Measurements from ENCODE around the gene SORCS3.

SORCS3 gene

GRCh38 chr10:104937567-104937966 lies 296.5 kb downstream of the SORCS3 start:
- Histone ChIP-seq H3K27me3 (no peaks in the 10 kb centered on the region), H3K9me3 (no peaks in the 10 kb centered on the region), H3K4me3 (no peak overlapping the region), H3K4me2 (no peak overlapping the region), H4K20me1 (no peaks in the 10 kb centered on the region), H3K36me3 (no peaks in the 10 kb centered on the region), H3K4me1 (no peaks in the 10 kb centered on the region), H3K27ac (no peak overlapping the region), H3K9ac (no peak overlapping the region)
- no peak for TF ChIP-seq Cebpa-rat (IDR thresholded peaks at IDR 0.05)

- Histone ChIP-seq H3K9ac (no peak overlapping the region), H3K4me2 (no peak overlapping the region)
- no peak for TF ChIP-seq Cebpa-rat (IDR thresholded peaks at IDR 0.05)
Observed at GRCh38 chr10:104938031-104938430, 296.9 kb downstream of the SORCS3 start.

GRCh38 chr10:104941662-104942061 lies 300.6 kb downstream of the SORCS3 start:
- Histone ChIP-seq H3K36me3 (no peaks in the 10 kb centered on the region), H4K20me1 (no peaks in the 10 kb centered on the region), H3K27me3 (no peaks in the 10 kb centered on the region), H3K4me2 (no peak overlapping the region), H3K9ac (no peak overlapping the region), H3K9me3 (no peaks in the 10 kb centered on the region), H3K4me1 (no peaks in the 10 kb centered on the region), H3K27ac (no peak overlapping the region), H3K4me3 (no peak overlapping the region)
- TF ChIP-seq Cebpa-rat (IDR thresholded peaks at IDR 0.05) = no peak

More at GRCh38 chr10:104938031-104938430, 296.9 kb downstream of the SORCS3 start:
- Histone ChIP-seq H3K9me3 (no peaks in the 10 kb centered on the region), H3K4me3 (no peak overlapping the region), H3K36me3 (no peaks in the 10 kb centered on the region), H3K27ac (no peak overlapping the region), H4K20me1 (no peaks in the 10 kb centered on the region), H3K4me1 (no peaks in the 10 kb centered on the region), H3K27me3 (no peaks in the 10 kb centered on the region)

GRCh38 chr10:104947314-104947713 lies 306.2 kb downstream of the SORCS3 start:
- no peaks in the 10 kb centered on the region for H3K36me3 ChIP-seq
- no peak for TF ChIP-seq Cebpa-rat (IDR thresholded peaks at IDR 0.05)
- H3K9me3 ChIP-seq = no peaks in the 10 kb centered on the region
- no peak overlapping the region for H3K4me2 ChIP-seq
- no peak overlapping the region for H3K9ac ChIP-seq
- H3K27me3 ChIP-seq = no peaks in the 10 kb centered on the region
- no peak overlapping the region for H3K27ac ChIP-seq
- H4K20me1 ChIP-seq = no peaks in the 10 kb centered on the region
- H3K4me3 ChIP-seq = no peak overlapping the region
- no peaks in the 10 kb centered on the region for H3K4me1 ChIP-seq

GRCh38 chr10:104957178-104957841 lies 316.2 kb downstream of the SORCS3 start:
- no peak overlapping the region for H3K9ac ChIP-seq
- H3K4me3 ChIP-seq = no peak overlapping the region
- H3K4me1 ChIP-seq = no peaks in the 10 kb centered on the region
- H4K20me1 ChIP-seq = no peaks in the 10 kb centered on the region
- TF ChIP-seq Cebpa-rat (IDR thresholded peaks at IDR 0.05) = no peak
- H3K9me3 ChIP-seq = no peaks in the 10 kb centered on the region
- no peaks in the 10 kb centered on the region for H3K36me3 ChIP-seq
- H3K4me2 ChIP-seq = no peak overlapping the region
- H3K27ac ChIP-seq = no peak overlapping the region
- no peaks in the 10 kb centered on the region for H3K27me3 ChIP-seq

GRCh38 chr10:104966563-104967297 lies 325.6 kb downstream of the SORCS3 start:
- H3K27me3 ChIP-seq = no peaks in the 10 kb centered on the region
- H3K4me3 ChIP-seq = no peak overlapping the region
- no peaks in the 10 kb centered on the region for H3K9me3 ChIP-seq
- H3K4me2 ChIP-seq = no peak overlapping the region
- no peaks in the 10 kb centered on the region for H3K36me3 ChIP-seq
- H3K27ac ChIP-seq = no peak overlapping the region
- no peaks in the 10 kb centered on the region for H3K4me1 ChIP-seq
- no peak overlapping the region for H3K9ac ChIP-seq
- no peak for TF ChIP-seq Cebpa-rat (IDR thresholded peaks at IDR 0.05)
- H4K20me1 ChIP-seq = no peaks in the 10 kb centered on the region

GRCh38 chr10:104980368-104980767 lies 339.3 kb downstream of the SORCS3 start:
- no peak for TF ChIP-seq Cebpa-rat (IDR thresholded peaks at IDR 0.05)
- Histone ChIP-seq H4K20me1 (no peaks in the 10 kb centered on the region), H3K4me1 (no peaks in the 10 kb centered on the region), H3K4me3 (no peak overlapping the region), H3K27me3 (no peaks in the 10 kb centered on the region), H3K9ac (no peak overlapping the region), H3K36me3 (no peaks in the 10 kb centered on the region), H3K4me2 (no peak overlapping the region), H3K9me3 (no peaks in the 10 kb centered on the region), H3K27ac (no peak overlapping the region)

- no peak overlapping the region for H3K4me3 ChIP-seq
- no peak overlapping the region for H3K27ac ChIP-seq
- no peak overlapping the region for H3K4me2 ChIP-seq
- H3K9me3 ChIP-seq = peaks cover 4% of the 10 kb centered on the region; the same call in 1 of the 2 replicates
- no peaks in the 10 kb centered on the region for H3K4me1 ChIP-seq
- TF ChIP-seq Cebpa-rat (IDR thresholded peaks at IDR 0.05) = no peak
- no peaks in the 10 kb centered on the region for H3K27me3 ChIP-seq
- H3K9ac ChIP-seq = no peak overlapping the region
- H3K36me3 ChIP-seq = no peaks in the 10 kb centered on the region
- H4K20me1 ChIP-seq = no peaks in the 10 kb centered on the region
Observed at GRCh38 chr10:104981995-104982394, 340.9 kb downstream of the SORCS3 start.

GRCh38 chr10:104988686-104989085 lies 347.6 kb downstream of the SORCS3 start:
- no peak overlapping the region for H3K4me2 ChIP-seq
- no peak overlapping the region for H3K4me3 ChIP-seq
- peaks cover 4% of the 10 kb centered on the region; the same call in 1 of the 2 replicates for H3K9me3 ChIP-seq
- H3K27ac ChIP-seq = no peak overlapping the region
- no peaks in the 10 kb centered on the region for H3K36me3 ChIP-seq
- H3K9ac ChIP-seq = no peak overlapping the region
- no peaks in the 10 kb centered on the region for H4K20me1 ChIP-seq
- no peaks in the 10 kb centered on the region for H3K27me3 ChIP-seq
- TF ChIP-seq Cebpa-rat (IDR thresholded peaks at IDR 0.05) = no peak
- no peaks in the 10 kb centered on the region for H3K4me1 ChIP-seq

GRCh38 chr10:104989880-104990279 lies 348.8 kb downstream of the SORCS3 start:
- H3K27me3 ChIP-seq = no peaks in the 10 kb centered on the region
- H3K4me3 ChIP-seq = no peak overlapping the region
- no peak for TF ChIP-seq Cebpa-rat (IDR thresholded peaks at IDR 0.05)
- H4K20me1 ChIP-seq = no peaks in the 10 kb centered on the region
- peaks cover 4% of the 10 kb centered on the region; the same call in 1 of the 2 replicates for H3K9me3 ChIP-seq
- no peaks in the 10 kb centered on the region for H3K4me1 ChIP-seq
- H3K4me2 ChIP-seq = no peak overlapping the region
- no peak overlapping the region for H3K27ac ChIP-seq
- no peaks in the 10 kb centered on the region for H3K36me3 ChIP-seq
- H3K9ac ChIP-seq = no peak overlapping the region
